Left lobe of liver (tissue), 2 donors: ENCODE results near the gene IL1F10. TPM values are rescaled to one million over a fixed set of nuclear protein-coding genes. Genes with fewer than 3 reads are reported as not detected.
A peak's percentile ranks its signal among the peaks of the same experiment; 100 is the strongest.

Source experiments
- ATAC-seq: fragments of 200-7000 bp; cut with Tn5 transposase; one replicate; pipeline ENCODE4 v1.9.1; 2020; ENCODE audit warnings: mild to moderate bottlenecking, moderate library complexity
- DNase-seq: peaks from one replicate; pipeline ENCODE4 v3.0.0-alpha.2; 2020; ENCODE audit warnings: low spot score
- total RNA-seq: library from RNA; stranded (reverse); gene quantifications from one replicate; pipeline ENCODE4 v1.2.1, GENCODE V29; 2021
- donor health status: DM: no; HTN: no; CAD: no; lungs with moderate emphysema.
- donor health status: DM: no; HTN: yes; CAD: no.

The IL1F10 gene
- total RNA-seq, 1 donor from 2014 or later: not detected

- DNase-seq (no peak), ATAC-seq (no peak)
These were observed 43.4 kb downstream of the IL1F10 start for GRCh38 chr2:113111121-113111520.

- DNase-seq (no peak), ATAC-seq (peak; percentile 74)
These were observed 44.1 kb downstream of the IL1F10 start for GRCh38 chr2:113111823-113112287.

- ATAC-seq: no peak
- no peak for DNase-seq
These were observed 44.7 kb downstream of the IL1F10 start for GRCh38 chr2:113112441-113112840.

GRCh38 chr2:113112871-113113270 is 45.1 kb downstream of the IL1F10 start:
- ATAC-seq (no peak), DNase-seq (no peak)

GRCh38 chr2:113113807-113114206 is 46.0 kb downstream of the IL1F10 start:
- DNase-seq (no peak), ATAC-seq (no peak)

- DNase-seq (no peak), ATAC-seq (no peak)
These were observed 46.6 kb downstream of the IL1F10 start for GRCh38 chr2:113114224-113114945.

- DNase-seq: no peak
- no peak for ATAC-seq
These were observed 47.2 kb downstream of the IL1F10 start for GRCh38 chr2:113114996-113115395.

- ATAC-seq: no peak
- DNase-seq: peak; percentile 21
These were observed 48.6 kb downstream of the IL1F10 start for GRCh38 chr2:113116100-113116958.

GRCh38 chr2:113117541-113118262 is 49.9 kb downstream of the IL1F10 start:
- ATAC-seq: no peak
- DNase-seq: peak; percentile 39

GRCh38 chr2:113118263-113118657 is 50.5 kb downstream of the IL1F10 start:
- DNase-seq (no peak), ATAC-seq (no peak)

GRCh38 chr2:113119111-113119510 is 51.3 kb downstream of the IL1F10 start:
- ATAC-seq (no peak), DNase-seq (no peak)

- ATAC-seq (no peak), DNase-seq (no peak)
These were observed 53.1 kb downstream of the IL1F10 start for GRCh38 chr2:113120861-113121260.

GRCh38 chr2:113122364-113122763 is 54.6 kb downstream of the IL1F10 start:
- peak; percentile 68 for ATAC-seq
- DNase-seq: peak; percentile 46

- ATAC-seq (no peak), DNase-seq (no peak)
These were observed 56.0 kb downstream of the IL1F10 start for GRCh38 chr2:113123726-113124125.

GRCh38 chr2:113124181-113124961 is 56.6 kb downstream of the IL1F10 start:
- DNase-seq: peak; percentile 38
- ATAC-seq: no peak

Other genes with a start within 250 kb of the IL1F10 start
- not detected for gene IL1B, start 231.2 kb upstream of the IL1F10 start, total RNA-seq
- gene IL37, start 156.8 kb upstream of the IL1F10 start, total RNA-seq: not detected
- 0.20 TPM for gene IL36G, start 90.0 kb upstream of the IL1F10 start, total RNA-seq
- gene IL36A, start 62.5 kb upstream of the IL1F10 start, total RNA-seq: not detected
- not detected for gene IL36B, start 15.1 kb upstream of the IL1F10 start, total RNA-seq
- gene IL36RN, start 8.8 kb upstream of the IL1F10 start, total RNA-seq: not detected
- gene IL1RN, start 59.6 kb downstream of the IL1F10 start, total RNA-seq: 16.0 TPM
- 60.3 TPM for gene PSD4, start 106.0 kb downstream of the IL1F10 start, total RNA-seq
- gene PAX8, start 211.0 kb downstream of the IL1F10 start, total RNA-seq: 0.65 TPM